NCI-H446 (cell line): ENCODE data around the gene BAG2.

Source experiments
- DNase-seq, 2 experiments: peaks; one replicate each; lab custom pipeline; 2025; lab: John Stamatoyannopoulos, UW

The BAG2 gene

GRCh38 chr6:57174511-57174907 lies 2.4 kb downstream of the BAG2 start:
- DNase-seq = no peak

GRCh38 chr6:57177545-57178265 lies 5.6 kb downstream of the BAG2 start:
- no peak for DNase-seq

GRCh38 chr6:57180596-57180995 lies 8.5 kb downstream of the BAG2 start:
- no peak for DNase-seq

GRCh38 chr6:57182017-57182432 lies 9.9 kb downstream of the BAG2 start:
- no peak for DNase-seq

- DNase-seq = no peak
Measured at GRCh38 chr6:57183336-57183735, 11.2 kb downstream of the BAG2 start.

GRCh38 chr6:57190140-57190539 lies 18.0 kb downstream of the BAG2 start:
- peak in 1 of 2 experiments; percentile 35 for DNase-seq

GRCh38 chr6:57193177-57193576 lies 21.1 kb downstream of the BAG2 start:
- no peak for DNase-seq

- DNase-seq = peak in 1 of 2 experiments; percentile 26
Measured at GRCh38 chr6:57195457-57195856, 23.3 kb downstream of the BAG2 start.

- no peak for DNase-seq
Measured at GRCh38 chr6:57198926-57199636, 27.0 kb downstream of the BAG2 start.

- DNase-seq = no peak
Measured at GRCh38 chr6:57201718-57202117, 29.6 kb downstream of the BAG2 start.

- no peak for DNase-seq
Measured at GRCh38 chr6:57205550-57206328, 33.6 kb downstream of the BAG2 start.

- no peak for DNase-seq
Measured at GRCh38 chr6:57207141-57207540, 35.0 kb downstream of the BAG2 start.

- no peak for DNase-seq
Measured at GRCh38 chr6:57207872-57208271, 35.7 kb downstream of the BAG2 start.

GRCh38 chr6:57209030-57209429 lies 36.9 kb downstream of the BAG2 start:
- DNase-seq = no peak

- no peak for DNase-seq
Measured at GRCh38 chr6:57210060-57210459, 37.9 kb downstream of the BAG2 start.

GRCh38 chr6:57215260-57215659 lies 43.1 kb downstream of the BAG2 start:
- no peak for DNase-seq

- DNase-seq = no peak
Measured at GRCh38 chr6:57216235-57217101, 44.3 kb downstream of the BAG2 start.

GRCh38 chr6:57217270-57217669 lies 45.1 kb downstream of the BAG2 start:
- no peak for DNase-seq

GRCh38 chr6:57220083-57220703 lies 48.1 kb downstream of the BAG2 start:
- no peak for DNase-seq

- peak; percentile 20 to 47 for DNase-seq
Measured at GRCh38 chr6:57221191-57221935, 49.2 kb downstream of the BAG2 start.
